HG02623 (cell line): ENCODE data around the gene SLC25A21.

Experiments used
- ATAC-seq: cut with Tn5 transposase; IDR thresholded peaks from one replicate; pipeline ENCODE4 v1.9.1; 2021; ENCODE audit warnings: moderate library complexity; ENCODE audit not compliant: unreplicated experiment

The SLC25A21 gene

DNA sequence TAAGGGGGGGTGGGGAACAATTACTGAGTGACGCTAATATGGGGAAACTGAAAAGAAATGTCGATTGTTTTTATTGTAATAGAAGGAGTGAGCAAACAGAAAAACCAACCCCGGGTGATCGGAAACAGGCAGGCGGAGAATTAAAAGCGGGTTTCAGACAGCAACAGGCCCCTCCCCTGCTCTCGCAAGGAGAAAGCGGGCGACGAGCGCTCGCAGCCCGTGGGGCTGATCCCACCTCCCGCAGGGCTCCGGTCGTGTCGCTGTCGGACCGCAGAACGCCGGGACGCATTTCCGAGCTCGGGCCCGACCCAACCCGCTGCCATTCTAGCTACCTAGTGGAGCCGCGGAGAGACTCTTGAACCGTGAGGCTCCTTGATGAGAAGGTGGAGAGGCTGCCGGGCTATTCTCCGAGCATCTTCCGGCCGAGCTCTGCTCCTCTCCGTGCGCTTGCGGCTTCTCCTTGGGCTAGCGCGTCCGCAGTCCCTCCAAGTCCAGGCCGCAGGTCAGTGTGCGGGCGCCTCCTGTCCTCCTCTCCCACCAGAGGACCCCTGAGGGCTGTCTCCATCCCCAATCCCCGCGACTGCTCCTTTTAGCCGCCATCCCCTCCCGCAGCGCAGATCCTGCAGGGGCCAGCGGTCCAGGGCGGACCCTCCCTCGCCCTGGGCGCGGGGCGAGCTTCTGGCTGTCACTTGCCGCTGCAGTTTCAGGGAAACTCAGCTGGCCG, 514.8 kb downstream of the SLC25A21 start:
- no peak for ATAC-seq

DNA sequence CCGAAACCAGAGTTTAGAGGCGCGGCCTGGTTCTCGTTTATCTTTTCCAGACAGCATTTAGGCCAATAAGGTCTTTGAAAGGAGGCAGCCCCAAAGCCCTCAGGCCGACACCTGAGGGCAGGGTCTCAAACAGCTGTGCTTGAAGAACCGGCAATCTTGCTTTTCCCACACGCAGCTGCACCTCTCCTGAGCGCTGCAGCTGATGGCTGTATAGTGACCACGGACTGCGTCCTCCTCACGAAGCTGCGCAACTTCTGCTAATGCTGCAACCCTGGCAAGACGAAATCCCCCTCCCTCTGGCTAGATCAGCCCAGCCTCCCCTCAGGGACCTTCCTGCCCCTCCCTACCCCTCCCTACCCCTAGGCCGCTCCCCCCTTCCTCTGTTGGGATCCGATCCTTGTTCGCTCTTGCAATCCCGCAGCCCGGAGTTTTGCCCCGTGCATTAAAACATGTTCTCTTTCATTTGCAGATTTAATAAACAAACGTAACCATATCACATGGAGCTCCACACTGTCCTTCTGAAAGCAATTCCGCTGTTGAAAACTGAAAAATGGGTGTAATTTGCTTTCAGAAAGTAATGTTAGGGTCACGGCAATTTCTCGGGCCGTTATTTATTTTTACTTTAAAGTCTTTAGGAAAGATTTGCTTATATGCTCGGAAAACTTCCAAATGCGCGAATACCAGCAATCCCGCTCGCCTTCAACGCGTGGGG, 515.6 kb downstream of the SLC25A21 start:
- ATAC-seq, result no peak

DNA sequence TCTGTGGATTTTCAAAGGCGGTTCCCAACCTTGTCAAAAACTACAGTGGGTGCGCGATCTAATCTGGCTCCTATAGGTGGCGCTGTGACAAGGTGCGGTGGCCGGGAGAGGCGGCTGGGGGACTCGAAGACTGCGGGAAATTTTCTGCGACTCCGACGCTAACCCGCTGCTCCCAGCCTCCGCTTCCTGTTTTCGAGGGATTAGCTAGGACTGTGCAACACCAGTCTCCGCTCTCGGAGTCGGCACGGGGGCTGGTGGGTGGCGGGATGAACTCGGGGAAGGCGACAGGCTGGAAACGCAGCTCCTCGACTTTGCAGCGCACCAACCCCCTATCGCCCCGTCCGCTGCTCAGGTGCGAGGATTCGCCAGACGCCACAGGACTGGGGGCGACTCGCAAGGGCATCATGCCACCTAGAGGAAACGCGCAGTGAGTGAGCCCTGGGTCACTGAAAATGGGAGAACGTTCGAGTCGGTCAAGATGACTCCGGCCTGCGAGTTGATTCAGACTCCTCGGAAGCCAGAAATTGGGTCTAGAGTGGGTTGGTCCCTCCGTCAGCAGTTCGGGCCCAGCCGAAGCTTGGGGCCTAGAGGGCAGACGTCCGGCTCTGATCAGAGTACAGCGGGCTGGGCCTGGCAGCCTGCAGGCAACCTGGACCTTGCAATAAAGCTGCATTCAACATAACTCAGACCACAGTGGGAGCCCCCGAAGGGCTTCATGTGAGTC, 516.3 kb downstream of the SLC25A21 start:
- no peak for ATAC-seq

DNA sequence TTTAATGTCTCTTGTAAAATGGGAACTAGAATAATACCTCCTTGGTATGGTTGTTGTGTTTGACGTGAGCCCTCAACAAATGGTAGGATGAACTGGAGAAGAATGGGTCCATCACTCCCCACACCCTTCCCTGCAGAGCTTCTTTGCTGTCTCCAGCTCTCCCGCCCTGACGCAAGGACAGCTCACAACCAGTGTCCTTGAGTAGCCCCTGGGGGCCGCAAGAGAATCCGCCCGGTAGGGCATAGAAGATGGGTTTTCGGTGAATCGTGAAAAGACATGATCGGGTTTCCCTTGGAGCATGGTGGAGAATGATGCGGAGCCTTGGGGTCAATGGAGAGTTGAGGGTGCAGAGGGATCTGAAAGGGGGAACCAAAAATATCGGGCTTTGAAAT, 516.8 kb downstream of the SLC25A21 start:
- ATAC-seq, result no peak

DNA sequence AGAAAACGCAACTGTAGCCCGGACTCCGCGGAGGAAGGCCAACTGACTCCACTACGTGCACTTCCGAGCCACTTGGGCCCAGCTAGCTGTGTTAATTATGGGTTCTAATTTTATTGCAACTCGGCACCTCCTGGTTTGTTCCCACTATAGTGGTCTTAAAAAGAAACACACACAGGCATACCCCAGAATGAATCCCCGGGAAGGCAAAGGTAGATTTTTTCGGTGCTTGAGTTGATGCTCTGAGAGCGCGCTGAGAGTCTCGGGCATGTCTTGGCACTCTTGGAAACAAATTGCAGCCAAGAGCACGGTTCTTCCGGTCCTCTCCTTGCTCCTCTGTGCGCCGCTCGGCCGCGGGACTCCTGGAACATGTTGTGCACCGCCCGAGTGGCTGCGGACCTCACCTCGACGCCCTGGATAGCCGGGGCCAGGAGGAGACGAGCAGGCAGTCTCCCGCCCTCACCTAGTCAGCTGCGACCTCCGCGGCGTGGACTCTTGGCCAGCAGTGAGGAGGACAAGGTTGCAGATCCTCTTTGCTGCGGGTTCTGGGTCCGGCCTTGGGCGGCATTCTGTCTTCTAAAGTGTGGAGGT, 517.5 kb downstream of the SLC25A21 start:
- no peak for ATAC-seq

DNA sequence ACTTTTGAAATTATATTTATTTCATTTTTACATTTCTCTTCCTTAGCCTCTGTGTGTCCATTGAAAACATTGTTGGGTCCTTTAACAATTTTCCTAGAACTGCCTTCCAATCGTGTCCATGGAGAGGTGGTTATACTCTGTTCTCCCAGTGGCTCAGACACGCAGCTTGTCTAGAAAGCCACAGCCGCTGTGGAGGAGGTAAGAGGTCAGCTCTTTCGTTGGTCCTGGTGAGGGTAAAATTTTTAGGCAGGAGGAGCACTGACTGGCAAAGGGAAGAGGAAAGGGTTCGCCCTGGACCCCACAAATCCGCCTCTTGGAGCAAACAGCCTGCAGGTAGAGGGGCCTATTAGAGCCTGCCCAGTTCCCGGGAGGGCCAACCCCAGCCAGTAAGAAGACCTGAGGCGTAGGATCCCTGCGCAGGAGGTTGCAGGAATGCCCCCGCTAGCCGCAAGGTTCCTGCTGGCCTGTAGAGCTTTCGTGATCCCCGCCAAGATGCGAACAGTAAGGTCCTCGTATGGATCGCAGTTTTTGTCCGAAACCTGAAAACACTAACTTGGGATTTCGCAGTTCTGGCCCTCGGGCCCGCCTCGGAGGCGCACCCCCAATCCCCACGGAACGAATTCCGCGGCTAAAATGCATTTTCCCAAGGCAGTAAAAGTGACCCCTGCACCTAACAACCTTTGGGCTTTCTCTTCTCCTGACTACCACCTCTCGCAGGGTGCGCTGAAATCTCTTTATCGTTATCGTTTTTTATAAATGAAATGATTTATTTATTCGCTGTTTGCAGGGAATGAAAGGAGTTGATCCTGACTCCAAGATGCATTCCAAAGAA, 518.2 kb downstream of the SLC25A21 start:
- ATAC-seq, result no peak

DNA sequence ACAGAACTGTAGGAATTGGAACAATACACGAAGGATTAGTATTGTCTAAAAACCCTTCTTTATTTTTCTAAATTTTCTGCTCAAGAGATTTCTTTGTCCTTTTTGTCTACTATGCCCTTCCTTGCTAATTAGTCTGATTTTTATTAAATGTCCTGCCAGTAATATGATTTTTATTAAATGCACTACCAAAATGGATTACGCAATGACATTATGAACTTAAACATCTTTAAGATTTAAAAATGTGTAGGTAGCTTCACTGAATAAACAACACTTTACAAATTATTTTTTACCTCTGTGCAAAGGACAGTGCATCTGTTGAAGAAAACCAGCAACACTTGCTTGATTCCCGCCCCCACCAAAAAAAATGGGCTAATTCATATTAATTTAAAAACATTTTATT, 519.0 kb downstream of the SLC25A21 start:
- no peak for ATAC-seq

DNA sequence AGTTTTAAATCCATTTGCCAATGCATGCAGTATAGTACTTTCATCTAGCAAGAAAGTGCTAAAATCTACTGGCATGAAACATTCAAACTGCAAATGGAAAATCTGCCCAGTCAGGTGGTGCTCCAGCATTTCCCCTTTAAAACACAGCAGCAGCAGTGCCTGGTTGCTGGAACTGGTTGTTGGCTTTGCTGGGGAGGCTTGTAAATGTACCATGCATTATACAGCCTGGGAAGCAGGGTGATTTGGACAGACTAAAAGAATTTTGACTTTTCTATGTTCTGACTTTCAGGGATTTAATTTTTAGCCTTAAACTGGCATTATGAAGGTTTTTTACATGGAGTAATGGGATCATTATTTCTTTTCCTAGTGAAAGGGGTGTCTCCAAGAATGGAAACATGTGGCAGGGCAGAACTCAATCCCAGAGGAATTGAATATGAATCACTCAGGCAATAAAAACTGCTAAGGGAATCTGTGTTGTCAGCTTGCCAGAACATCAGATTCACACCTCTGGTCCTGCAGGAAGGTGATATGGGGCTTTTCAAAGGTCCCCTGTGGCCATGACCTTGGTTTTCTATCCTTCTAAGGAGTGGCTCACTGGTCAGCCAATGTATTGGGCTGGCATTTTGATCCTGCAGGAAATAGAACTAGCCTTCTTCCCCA, 519.7 kb downstream of the SLC25A21 start:
- ATAC-seq, result no peak

DNA sequence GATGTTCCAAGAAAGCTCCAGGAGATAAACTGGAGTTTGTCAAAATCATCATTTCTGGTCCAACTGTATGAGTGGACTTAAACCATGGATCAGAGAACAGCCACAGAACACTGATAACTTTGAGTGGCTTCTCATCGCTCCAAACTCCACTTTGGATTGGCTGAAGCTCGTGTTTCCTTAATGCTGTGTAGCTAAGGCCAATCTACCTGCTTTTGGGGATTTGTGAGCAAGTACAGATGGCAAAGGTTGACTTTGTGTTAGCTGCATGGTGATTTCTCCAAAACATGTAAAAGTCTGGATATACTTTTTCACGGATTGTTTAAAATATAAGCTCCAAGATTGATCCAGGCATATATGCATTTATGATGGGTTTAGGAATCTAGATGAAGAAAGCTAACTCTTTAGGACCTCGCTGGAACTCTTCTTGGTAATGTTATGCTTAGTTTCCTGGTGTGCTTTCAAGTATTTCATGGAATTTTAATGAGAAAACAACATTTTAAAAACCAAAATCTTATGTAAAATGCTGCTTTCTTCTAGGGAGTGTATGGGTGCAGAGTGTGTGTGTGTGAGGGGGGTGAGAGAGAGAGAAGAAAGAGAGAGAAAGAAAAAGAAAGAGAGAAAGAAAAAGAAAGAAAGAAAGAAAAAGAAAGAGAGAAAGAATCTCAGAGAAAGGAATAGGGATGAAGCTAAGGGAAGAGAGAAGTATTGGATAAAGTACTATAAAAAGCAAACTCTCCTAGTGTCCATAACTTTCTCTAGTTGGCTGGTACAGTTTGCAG, 522.3 kb downstream of the SLC25A21 start:
- no peak for ATAC-seq

DNA sequence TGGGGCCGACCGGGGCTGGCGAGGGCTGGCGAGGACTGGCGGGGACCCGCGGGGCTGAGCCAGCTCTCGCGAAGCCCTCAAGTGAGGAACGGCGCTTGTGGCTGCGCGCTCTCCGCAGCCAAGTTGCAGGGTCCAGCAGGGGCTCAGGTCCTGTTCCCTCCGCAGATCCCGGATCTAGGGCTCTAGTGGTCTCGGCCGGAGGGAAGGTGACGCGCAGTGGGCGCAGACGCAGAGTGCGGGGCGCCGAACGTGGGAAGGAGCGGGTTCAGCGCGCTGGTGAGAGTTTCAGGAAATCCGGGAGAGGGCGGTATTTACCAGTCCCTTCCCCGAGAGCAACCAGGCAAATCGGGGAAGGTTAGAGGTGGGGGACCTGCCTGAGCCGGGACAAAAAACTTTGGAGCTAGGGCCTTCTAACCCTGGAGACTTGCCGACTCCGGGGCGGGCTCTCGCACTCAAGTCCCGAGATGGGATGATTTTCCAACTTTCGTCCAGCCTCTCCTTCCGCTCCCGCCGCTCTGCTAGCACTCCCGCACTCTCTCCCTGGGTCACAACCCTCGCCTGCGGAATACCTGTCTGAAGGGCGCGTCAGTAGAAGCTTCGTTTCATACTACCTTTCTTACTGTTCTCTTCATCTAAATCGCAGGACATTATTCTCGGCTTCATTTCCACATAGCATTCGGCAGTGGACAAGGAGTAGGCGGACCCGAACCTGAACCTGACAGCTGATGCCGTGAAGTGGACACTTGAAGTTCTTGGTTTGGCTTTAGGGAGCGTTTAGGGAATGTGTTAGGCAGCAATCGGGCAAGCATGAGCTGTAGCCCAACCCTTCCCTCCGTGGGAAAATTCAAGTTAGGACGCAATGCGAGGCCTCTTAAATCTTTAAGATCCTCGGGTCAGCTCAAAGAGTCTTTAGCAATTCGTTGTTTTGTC, 524.3 kb downstream of the SLC25A21 start:
- ATAC-seq, result no peak

DNA sequence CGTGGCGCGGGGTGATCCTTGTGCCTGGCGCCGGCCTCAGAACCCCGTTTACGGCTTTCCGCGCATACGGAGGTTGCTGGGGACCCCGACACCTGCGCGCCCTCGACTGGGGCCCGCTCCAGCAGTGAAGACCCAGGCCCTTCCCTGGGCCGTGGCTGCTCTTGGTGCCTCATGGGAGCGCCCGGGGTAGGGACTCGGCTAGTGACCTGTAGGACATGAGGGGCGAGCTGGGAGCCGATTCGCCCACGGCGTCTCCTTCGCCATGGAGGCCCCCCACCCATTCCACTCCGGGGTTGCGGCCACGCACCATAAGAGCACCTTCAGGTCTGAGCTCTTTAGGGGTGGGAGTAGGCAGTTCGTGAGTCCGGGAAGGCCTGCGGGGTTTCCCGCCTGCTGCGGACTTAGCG, 525.0 kb downstream of the SLC25A21 start:
- ATAC-seq, result no peak

DNA sequence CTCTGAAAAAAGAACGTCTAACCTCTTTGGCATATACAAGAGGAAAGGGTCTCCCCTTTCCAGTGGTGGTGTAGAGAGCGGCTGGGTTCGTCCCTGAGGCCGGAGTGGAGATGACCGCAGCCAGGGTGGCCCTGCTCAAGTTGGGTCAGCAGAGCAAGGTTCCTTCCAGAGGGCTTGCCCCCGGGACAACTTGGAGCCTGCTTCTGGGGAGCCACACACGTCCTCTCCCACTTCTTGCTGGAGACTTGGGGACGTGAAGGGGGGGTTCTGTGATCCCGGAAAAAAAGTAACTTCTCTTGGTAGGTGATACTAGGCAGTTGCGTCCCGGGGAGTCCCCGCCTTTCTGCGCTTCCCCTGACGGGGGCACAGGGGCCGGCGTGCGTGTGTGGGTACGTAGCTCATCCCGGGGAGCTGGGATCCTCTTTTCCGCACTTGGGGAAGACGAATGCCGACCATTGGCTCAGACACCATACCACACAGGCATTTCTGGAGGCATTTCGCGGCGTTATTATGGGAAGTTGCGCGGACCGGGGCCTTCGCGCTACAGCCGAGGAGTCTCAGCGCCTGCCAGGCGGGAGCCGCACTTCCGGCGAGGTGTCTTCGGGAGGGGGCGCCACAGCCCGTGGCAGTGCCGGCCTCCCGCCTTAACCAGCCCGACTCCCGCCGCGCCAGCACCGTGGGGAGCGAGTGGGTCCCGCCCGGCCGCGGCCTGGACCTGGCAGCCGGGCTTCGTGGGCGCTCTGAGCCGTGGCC, 525.6 kb downstream of the SLC25A21 start:
- no peak for ATAC-seq

DNA sequence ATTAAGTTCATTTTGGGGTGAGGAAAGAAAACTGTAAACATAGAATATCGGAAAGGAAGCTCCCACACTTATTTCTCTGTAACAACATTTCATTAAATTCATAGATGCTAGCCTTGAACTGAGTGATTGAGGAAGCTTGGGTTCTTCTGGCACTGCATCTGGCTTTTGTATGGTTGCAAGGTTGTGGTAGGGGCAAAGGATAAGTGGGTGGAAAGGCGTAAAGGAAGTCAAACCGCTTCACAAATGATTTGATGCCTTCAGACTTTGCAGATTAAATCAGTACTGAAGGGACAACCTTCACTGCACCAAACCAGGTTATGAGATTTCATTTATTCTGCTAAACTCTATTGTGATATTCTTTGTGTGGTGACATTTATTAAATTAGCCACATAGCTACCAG, 538.8 kb downstream of the SLC25A21 start:
- ATAC-seq, result no peak
